HG03039 (cell line): ENCODE data around the gene NFYA.

Source experiments
- ATAC-seq: cut with Tn5 transposase; IDR thresholded peaks from one replicate; pipeline ENCODE4 v1.9.1; 2021; ENCODE audit warnings: mild to moderate bottlenecking, moderate library complexity; ENCODE audit not compliant: unreplicated experiment

Gene NFYA

DNA sequence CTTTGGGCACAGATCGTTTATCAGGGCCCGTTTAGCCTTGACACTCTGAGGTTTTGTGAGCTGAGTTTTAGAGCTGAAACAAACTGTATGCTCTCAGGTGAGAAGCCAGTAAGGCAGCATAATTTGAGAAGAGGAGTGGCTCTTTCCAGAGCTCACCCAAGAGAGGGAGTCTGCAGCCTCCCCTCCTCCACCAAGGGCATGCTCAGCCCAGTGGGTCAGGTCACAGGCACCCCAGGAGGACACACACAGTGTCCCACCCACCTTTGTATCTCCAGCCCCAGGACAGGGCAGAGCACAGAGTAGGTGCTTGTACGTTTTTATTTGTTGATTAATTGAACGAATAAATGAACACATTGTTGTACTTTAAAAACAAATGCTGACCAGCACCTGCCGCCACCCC is 27.1 kb upstream of the NFYA start:
- no peak for ATAC-seq

DNA sequence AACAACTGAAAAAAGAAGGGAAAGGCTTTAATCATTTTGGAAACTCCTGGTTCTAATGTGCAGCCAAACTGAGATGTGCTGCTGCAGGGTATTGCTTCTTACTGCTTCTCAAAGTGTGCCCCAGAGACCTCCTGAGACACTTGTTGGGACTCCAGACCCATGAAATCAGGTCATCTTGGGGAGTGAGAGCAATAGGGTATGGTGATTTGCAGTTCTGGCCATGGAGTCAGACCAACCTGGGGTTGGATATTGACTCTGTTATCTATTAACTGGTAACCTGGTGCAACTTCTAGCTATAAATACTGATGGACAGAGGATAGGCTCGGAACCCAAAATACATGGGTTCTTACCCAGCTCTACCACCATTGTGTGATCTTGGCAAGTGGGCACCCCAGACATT is 26.7 kb upstream of the NFYA start:
- no peak for ATAC-seq

DNA sequence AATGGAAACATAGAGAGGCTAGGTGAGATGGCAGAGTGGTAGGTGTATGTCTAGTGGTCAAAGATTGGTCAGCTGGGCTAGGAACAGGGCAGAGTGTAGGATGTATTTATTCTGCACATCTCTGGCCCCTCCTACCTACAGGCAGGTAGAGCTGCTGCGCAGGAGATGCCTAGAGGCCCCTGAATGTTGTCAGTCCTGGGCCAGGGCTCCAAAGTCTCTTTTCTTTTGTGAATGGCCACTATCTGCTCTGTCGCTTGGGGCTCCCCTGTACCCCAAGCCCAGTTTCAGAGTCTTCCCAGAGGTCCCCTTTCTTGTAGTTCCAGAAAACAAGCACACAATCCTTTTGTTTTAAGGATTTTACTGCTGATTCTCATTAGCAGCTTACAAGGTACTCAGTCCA is 25.5 kb upstream of the NFYA start:
- no peak for ATAC-seq

DNA sequence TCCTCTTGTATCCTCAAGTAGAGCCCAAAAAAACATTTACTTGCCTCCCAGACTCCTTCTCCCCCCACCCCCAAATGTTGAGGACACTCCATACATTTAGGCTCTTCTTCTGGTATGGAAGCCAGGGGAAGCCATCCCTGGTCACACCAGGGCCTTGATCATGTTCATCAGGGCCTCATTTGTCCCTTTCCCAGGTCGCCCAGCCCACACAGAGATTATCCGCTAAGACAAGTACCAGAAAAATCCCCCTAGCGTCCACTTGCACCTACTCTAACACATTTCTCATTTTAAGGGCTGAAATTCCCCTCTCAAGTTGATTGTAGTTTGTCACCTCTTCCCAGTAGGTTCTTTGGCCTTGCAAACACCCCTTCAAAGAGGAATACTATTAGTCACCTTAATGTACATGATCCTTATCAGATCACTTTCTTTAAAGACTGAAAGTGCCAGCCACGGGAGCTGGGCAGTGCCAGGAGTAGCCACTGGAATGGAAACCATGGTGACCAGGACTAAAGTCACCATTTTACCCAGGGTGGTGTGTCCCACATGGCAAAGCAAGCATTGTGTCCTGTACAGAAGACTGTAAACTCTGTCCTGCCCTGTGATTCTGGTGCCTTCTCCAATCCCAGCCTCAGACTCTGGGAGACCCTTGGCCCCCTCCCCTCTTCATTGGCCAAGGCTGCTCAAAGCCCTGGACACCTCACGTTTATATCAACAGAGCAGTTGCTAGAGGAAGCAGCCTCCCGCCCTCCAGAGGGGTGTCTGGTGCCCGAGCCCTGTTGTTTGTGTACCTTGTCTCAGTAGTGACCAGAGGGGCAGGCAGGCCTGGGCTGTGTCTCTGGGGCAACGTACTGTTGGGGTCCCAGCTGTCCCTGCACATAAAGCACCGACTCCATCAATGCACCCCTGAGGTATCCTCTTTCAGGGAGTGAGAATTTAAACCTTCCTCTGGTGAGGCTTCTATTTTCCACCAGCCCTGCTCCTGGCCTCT is 24.7 kb upstream of the NFYA start:
- no peak for ATAC-seq

DNA sequence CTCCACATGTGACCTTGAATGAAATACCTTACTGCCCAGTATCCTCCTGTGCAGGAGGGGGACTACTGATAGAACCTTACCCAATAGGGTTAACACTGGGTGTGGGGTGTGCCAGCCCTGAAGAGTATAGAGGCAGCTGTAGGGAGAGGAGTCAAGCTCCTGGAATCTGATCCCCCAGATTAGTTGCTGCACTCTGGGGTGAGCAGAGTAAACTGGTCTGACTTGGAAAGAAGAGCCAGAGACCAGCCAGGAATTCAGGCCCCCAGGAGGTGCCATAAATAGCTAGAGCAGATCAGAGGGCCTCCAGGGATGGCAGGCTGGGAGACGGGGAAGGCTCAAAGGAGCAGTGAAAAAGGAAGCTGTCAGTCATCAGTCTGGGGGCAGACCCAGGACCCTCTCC is 23.3 kb upstream of the NFYA start:
- ATAC-seq: no peak

DNA sequence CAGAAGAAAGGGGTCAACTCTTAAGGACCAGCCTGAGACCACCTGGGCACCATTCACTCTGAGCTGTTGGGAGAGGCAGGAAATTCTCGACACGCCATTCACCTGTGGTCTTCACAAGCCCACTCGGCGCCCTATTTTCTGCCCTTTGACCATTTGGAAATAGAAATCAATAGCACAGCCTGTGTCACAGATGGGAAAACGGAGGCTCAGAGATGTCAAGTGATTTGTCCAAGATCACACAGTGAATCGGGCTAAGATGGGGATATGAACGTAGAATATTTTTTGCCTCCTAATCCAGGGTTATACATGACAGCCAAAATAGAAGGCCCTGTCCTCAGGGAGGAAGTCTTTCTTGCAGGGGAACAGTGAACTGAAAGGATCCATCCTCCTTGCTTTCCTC is 22.8 kb upstream of the NFYA start:
- ATAC-seq: no peak

DNA sequence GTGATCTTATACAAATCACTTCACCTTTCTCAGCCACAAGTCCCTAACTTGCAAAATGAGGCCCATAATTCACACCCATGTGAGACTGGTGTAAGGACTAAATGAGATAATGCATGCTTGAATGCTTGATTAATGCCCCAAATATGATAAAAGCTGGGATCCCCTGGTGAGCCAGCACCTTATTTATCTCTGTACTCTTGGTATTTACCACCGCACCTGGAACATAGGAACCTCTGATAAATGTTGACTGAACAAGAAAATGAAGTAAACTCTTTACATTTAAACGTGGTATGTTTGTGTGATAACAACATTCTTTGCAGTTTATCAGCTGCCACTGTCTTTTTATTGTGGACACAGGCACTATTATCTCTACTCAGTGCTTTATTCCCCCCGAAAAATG is 22.2 kb upstream of the NFYA start:
- ATAC-seq: no peak

DNA sequence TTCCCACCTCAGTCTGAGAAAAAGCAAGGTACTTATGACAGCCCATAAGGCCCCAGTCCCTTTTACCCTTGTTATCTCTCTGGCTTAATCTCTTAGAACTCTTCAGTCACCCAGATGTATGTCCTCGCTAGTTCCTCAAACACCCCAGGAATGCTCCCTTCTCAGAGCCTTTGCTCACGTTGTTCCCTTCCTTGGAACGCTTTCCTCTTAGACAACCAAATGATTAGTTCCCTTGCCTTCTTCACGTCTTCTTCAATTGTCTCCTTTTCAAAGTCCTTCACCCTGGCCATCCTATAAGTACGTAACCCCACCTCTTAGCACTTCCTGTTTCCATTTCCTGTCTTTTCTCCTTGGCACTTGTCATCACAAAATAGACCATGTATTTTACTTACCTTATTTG is 20.9 kb upstream of the NFYA start:
- ATAC-seq: no peak

DNA sequence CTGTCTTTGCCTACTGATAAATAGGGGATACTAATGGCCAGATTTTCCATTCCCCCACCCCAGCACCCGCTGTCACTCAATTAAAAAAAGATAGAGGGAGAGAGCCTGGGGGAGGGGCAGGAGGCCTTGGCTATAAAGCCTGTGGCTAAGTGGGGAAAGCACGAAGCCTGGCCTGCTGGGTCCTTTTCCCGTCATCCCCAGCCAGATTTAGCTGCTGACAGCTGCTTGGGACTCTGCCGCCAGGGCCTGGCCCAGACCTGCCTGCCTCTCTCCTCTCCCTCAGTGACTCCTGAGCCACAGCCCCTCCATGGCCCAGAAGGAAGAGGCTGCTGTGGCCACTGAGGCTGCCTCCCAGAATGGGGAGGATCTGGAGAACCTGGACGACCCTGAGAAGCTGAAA is 19.7 kb upstream of the NFYA start, which contains the start of gene APOBEC2:
Gene APOBEC2, plus strand, starts transcription at position 162 of the 400 bp plus-strand sequence. Its CDS starts 146 bp downstream, at position 308.
- no peak for ATAC-seq

DNA sequence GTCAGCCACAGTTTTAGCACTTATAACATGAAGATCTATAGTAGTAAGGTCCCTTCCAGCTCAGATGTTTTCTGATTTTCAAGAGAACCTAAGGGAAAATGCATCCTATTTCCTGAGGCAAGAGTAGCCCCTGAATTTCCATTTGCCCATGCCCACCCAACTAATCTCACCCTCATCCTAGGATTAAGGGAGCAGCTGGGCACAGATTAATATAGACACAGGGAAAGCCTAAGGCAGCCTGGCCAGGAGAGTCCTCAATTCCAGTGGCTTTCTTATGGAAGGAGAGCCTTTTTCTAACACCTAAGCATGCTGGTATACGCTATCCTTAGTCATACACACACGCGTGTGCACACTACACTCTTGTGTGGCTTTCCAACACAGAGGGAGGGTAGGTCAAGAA is 18.3 kb upstream of the NFYA start:
- ATAC-seq: no peak

DNA sequence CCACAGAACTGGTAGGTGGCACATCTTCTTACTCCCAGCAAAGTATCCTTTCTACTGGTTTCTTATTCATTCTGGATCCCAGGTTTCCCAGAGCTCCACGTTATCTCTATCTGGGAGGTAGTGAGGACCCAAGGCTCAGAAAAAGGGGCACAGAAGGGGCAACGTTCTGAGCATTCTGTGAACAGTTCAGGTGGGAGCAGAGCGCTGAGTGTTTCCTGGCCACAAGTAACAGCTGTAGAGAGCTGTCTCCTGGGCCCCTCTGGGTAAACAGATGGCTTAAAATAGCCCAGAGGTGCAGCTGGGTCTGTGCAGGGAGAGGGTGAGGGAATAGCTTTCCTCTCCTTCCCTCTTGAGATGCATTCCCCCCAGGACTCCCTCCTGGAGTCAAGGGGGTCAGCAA is 17.6 kb upstream of the NFYA start:
- ATAC-seq: no peak

DNA sequence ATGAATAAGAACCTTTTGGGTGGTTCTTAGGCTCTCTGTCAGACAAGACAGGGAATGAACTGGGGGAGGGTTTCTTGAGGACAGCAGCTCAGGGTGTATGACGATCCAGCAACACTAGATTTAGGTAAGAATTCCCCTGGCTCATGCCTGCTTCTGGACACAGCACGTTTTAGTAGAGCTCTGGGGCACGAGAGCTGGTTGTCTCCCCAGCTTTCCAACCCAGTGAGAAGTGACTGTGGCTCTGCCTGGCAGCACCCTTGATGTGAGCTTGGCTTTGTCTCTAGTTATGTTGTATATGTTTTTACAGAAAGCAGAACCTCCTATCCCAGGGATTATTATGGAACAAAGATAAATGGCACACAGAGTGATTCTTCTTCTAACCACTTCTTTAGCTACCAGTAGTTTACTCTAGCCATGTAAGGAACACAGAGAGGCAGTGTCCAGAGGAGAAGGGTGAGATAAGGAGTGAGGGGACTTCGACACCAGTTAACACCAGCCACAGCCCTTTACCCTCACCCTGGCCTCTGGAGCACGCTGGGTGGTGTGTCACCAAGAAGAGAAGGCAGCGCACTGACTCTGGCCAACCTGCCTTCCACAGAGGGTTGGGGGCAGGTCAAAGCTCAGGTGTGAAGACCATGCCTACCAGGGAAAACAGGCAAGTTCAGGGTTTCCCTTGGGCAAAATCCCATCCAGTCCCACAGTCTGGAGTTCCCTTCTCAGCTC is 15.8 kb upstream of the NFYA start:
- ATAC-seq: no peak

DNA sequence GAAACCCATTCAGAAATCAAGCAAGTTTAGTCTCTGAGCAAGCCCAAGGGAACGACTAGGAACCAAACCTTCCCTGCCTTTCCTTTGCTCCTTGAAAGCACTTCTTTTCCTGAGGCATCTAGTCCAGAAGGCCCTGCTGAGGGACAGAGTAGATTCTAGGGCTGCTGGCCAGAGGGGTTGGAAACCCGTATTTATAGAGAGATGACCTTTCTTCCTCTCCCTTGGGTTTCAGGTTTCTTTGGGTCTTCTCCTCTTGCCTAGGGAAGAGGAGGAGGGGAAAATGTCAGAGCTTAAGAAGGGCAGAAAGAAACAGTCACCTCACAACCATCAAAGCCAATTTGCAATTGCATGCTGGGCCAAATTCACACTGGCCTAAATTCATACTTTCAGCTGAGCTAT is 14.0 kb upstream of the NFYA start:
- ATAC-seq: no peak

DNA sequence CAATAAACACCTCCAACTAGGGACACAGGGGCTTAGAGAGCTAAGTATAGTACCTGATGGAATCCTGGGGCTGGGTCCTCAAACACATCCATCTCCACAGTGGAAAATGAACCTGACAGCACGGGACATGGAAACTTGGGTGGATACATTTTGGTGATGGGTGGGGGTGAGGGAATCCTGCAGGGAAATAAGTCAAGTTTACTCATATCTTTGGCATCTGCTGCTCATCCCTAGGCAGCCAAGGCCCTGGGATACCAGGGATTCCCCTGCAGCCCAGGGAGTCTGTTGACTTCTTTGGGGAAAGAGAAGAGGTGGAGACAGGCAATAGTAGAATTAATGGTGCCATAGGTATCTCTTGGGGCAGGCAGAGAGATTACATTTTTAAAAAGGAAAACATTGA is 13.2 kb upstream of the NFYA start:
- no peak for ATAC-seq

DNA sequence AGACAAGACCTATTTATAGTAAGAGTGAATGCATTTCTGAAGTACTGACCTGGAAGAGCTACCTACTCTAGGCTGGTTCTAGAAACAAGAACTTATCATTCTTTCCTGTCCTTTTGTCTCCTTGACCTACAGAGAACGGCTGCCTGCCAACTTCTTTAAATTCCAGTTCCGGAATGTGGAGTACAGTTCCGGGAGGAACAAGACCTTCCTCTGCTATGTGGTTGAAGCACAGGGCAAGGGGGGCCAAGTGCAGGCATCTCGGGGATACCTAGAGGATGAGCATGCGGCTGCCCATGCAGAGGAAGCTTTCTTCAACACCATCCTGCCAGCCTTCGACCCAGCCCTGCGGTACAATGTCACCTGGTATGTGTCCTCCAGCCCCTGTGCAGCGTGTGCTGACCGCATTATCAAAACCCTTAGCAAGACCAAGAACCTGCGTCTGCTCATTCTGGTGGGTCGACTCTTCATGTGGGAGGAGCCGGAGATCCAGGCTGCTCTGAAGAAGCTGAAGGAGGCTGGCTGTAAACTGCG is 11.5 kb upstream of the NFYA start:
- no peak for ATAC-seq

DNA sequence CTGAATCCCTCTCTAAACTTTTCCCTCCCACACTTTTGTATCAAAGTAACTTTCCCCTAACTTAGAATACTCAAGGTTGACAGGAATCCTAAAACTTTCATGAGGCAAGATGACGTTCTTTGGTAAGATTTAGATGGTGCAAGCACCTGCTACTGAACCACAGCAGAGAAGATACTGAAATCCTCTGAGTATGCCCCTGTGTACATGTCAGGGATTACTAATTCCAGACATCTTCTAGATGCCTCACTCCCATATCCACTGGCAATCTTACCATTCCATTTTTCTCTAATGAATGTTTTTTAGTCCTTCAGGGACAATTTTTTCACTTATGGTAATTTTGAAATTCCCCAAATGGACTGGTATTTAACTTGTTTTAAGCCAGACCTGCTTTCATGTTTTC is 10.7 kb upstream of the NFYA start:
- no peak for ATAC-seq

DNA sequence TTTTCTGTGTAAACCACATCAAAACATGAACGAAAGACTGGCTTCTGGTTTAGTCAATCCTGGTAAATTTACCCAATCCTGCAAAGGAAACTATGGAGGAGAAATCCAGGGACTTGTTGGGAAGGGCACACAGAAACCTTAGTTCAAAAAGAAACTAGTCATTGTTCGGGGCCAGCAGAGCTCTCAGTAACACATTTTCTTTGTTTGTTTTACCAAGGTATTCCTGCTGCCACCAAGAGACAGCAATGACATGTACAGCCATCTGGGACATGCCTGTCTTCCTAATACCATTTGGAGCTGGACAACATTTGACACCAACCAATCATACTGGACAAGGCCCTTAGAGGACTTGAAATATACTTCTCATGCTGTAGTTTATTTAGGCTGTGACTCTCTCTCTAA is 8.9 kb upstream of the NFYA start:
- ATAC-seq: no peak

DNA sequence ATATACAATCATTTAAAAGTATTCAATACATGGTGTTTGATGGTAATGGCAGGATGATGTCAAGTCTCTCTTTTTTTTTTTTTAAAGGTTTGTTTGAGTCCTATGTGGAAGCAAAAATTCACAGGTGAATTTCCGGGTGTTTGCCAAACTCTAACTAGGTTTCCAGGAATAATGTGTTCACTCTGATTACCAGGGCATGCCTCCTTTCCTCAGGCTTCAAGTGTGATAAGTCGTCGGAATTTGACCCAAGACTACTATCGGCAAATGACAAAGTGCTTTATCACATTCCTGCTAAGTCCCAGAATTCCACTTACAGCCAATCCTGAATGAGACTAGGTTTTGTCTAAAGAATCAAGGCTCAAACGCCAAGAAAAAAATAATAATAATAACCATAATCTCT is 7.9 kb upstream of the NFYA start:
- ATAC-seq: no peak

DNA sequence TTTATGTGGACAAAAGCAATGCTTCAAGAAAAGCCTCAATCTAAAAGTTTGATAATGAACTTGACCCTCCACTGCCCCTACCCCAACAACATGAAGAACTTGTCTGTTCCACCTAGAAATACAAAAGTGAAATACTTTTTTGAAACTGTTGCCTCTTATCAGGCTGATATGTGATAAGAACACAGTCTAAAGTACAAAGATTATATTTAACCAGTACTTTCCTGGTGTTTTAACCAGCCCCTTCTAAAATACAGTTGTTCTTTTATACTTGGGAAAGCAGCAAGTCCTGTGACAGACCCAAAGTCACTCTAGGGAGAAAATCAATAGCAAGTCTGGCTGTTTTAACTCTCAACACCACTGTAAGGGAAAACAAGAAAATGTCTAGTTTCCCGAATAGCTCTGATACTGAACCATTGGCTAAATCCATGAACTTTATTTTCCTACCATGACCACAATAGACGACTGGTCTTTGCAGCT is 7.2 kb upstream of the NFYA start:
- no peak for ATAC-seq

DNA sequence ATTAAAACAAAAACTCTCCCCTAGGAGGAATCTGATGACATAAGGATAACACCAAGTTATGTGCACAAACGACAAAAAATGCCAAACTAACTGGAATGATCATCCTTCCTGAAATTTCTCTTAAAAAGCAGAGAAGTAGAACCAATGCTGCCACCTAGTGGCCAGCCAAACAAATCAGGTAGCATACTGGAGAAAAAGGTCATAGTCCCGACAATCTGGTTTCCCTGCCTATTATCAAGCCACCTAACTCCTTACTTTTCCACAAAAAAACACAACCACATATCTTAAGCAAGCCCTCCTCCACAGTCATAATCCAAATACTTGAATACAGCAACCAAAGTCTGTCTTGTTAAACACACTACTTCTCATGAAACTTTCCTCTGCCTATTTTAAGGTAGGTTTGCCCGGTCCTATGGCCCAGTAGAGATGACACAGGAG is 5.9 kb upstream of the NFYA start:
- ATAC-seq: no peak

DNA sequence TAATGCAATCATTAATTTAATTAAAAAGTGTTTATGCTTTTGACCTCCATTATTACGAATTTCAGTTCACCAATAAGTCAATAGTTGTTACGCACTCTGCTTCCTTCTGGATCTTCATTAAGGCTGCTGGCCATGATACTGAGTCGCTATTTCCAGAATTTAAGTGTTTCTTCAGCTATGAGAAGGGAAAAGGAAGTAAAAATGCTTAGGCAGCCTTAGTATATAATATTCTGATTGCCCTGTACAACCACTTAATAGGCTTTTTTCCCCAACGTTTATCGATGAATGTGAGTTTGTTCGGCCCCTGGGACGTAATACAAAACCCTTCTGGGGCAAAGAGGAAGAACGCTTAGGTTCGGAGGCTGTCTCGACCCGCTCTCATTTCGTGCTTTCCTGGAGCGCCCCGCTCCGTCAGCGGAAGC is 1.3 kb upstream of the NFYA start:
- no peak for ATAC-seq
